Thoracic aorta (tissue), 2 donors: ENCODE data around the gene RANBP3. TPM values are rescaled to one million over a fixed set of nuclear protein-coding genes. Genes with fewer than 3 reads are reported as not detected.
A peak's percentile ranks its signal among the peaks of the same experiment; 100 is the strongest.

Experiments
- ATAC-seq: fragments of 150-250 bp; one replicate; pipeline ENCODE4 v1.8.0; 2017; ENCODE audit warnings: low read depth; ENCODE audit not compliant: insufficient number of reproducible peaks, low FRiP score
- DNase-seq: peaks from one replicate; pipeline ENCODE4 v3.0.0-alpha.2; 2020; ENCODE audit warnings: low spot score
- H3K27ac ChIP-seq, 2 donors: fragments of 200-600 bp; sonication (generic); 1 replicate in 1 of 2; 2 replicates in 1 of 2; pipeline ENCODE4 v1.5.1; 2016; ENCODE audit warnings: mild to moderate bottlenecking in 2 of 2, moderate library complexity in 2 of 2
- H3K27me3 ChIP-seq: fragments of 200-600 bp; sonication (generic); replicated peaks from 2 replicates; pipeline ENCODE4 v1.6.0; 2016; ENCODE audit warnings: mild to moderate bottlenecking; ENCODE audit not compliant: insufficient read depth
- H3K36me3 ChIP-seq: fragments of 200-600 bp; sonication (generic); one replicate; pipeline ENCODE4 v1.5.1; 2016
- H3K4me1 ChIP-seq, 2 donors: fragments of 200-600 bp; sonication (generic); 1 replicate in 1 of 2; 2 replicates in 1 of 2; pipeline versions ENCODE4 v1.5.1 to v1.6.0; 2016; ENCODE audit warnings: low read depth in 2 of 2, mild to moderate bottlenecking in 1 of 2; ENCODE audit not compliant: control insufficient read depth in 1 of 2
- H3K4me3 ChIP-seq: fragments of 200-600 bp; sonication (generic); 2 replicates; pipeline ENCODE4 v1.5.1; 2016; ENCODE audit warnings: mild to moderate bottlenecking
- H3K9me3 ChIP-seq: fragments of 200-600 bp; sonication (generic); 2 replicates; pipeline ENCODE4 v1.5.1; 2016
- total RNA-seq, 2 donors: library from RNA; depleted of rRNA; stranded (reverse); fragments of >200 nt; gene quantifications; one replicate each; pipeline versions ENCODE4 v1.1.0 to v1.2.3, GENCODE V29; 2016
- TF ChIP-seq, protein P1 (sequence below): fragments of 200-600 bp; sonication (generic); IDR thresholded peaks from one replicate; pipeline ENCODE4 v1.5.1; 2019; ENCODE audit warnings: antibody characterized with exemption

Gene RANBP3
- total RNA-seq, 2 donors from 2014 or later: 51.4 to 101 TPM

DNA sequence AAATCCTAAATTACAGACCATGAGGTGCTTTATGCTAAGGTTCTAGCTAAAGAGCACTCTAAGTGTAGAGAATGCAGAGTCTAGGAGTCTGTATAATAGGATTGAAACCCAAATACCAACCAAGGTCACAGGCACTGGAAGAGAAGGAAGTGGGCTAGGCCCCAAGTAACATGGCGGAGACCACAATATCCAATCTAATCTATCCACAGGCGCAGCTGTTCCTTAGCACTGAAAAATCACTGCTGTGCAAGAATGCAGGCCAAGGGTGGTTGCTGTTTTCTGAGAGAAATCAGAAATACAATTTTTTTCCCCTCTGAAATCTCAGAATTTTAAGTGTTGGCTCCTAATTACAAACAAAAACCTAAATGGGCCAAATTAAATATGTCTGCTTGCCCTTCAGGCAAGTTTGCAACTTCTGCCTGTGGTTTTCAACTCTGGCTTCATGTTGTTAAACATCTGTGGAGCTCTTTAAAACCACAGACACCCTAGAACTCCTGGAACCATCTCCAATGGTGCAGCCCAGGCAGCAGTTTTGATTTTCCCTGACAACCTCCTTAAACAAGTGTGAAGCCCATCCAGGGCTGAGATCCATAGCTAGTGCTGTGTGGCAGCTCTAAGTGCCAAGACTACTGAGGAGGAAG, 6.1 kb downstream of the RANBP3 start:
- H3K4me3 ChIP-seq: no peak overlapping the region
- H3K27ac ChIP-seq: no peak overlapping the region
- H3K9me3 ChIP-seq: no peaks in the 10 kb centered on the region
- H3K4me1 ChIP-seq: peaks cover 29 to 42% of the 10 kb centered on the region in 2 donors
- ATAC-seq: no peak
- TF ChIP-seq, protein P1, sequence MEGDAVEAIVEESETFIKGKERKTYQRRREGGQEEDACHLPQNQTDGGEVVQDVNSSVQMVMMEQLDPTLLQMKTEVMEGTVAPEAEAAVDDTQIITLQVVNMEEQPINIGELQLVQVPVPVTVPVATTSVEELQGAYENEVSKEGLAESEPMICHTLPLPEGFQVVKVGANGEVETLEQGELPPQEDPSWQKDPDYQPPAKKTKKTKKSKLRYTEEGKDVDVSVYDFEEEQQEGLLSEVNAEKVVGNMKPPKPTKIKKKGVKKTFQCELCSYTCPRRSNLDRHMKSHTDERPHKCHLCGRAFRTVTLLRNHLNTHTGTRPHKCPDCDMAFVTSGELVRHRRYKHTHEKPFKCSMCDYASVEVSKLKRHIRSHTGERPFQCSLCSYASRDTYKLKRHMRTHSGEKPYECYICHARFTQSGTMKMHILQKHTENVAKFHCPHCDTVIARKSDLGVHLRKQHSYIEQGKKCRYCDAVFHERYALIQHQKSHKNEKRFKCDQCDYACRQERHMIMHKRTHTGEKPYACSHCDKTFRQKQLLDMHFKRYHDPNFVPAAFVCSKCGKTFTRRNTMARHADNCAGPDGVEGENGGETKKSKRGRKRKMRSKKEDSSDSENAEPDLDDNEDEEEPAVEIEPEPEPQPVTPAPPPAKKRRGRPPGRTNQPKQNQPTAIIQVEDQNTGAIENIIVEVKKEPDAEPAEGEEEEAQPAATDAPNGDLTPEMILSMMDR: no peak
- DNase-seq: no peak
- no peaks in the 10 kb centered on the region for H3K27me3 ChIP-seq
- H3K36me3 ChIP-seq: no peaks in the 10 kb centered on the region

DNA sequence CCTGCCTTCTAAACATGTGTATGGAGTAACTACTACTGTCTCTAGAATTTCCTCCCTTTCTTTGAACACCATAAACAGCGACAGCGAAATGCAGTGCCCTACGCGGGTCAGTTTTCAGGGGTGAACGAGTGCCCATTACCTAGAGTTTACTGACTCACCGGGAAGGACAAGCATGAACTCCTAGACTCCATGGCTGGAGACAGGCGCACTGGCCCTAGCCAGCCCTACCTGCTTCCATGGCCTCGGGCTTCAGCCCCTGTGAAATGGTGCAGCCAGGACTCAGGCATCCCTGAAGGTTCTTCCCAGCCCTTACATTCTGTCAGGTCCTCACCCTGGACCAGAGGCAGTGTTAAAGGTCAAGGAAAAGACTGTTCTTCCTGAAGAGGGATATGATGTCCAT, 8.5 kb downstream of the RANBP3 start:
- no peak overlapping the region for H3K27ac ChIP-seq
- H3K9me3 ChIP-seq: no peaks in the 10 kb centered on the region
- ATAC-seq (no peak), DNase-seq (no peak)
- no peaks in the 10 kb centered on the region for H3K36me3 ChIP-seq
- TF ChIP-seq, protein P1: no peak
- H3K4me1 ChIP-seq: peaks cover 9 to 33% of the 10 kb centered on the region in 2 donors
- H3K27me3 ChIP-seq: no peaks in the 10 kb centered on the region
- H3K4me3 ChIP-seq: no peak overlapping the region

DNA sequence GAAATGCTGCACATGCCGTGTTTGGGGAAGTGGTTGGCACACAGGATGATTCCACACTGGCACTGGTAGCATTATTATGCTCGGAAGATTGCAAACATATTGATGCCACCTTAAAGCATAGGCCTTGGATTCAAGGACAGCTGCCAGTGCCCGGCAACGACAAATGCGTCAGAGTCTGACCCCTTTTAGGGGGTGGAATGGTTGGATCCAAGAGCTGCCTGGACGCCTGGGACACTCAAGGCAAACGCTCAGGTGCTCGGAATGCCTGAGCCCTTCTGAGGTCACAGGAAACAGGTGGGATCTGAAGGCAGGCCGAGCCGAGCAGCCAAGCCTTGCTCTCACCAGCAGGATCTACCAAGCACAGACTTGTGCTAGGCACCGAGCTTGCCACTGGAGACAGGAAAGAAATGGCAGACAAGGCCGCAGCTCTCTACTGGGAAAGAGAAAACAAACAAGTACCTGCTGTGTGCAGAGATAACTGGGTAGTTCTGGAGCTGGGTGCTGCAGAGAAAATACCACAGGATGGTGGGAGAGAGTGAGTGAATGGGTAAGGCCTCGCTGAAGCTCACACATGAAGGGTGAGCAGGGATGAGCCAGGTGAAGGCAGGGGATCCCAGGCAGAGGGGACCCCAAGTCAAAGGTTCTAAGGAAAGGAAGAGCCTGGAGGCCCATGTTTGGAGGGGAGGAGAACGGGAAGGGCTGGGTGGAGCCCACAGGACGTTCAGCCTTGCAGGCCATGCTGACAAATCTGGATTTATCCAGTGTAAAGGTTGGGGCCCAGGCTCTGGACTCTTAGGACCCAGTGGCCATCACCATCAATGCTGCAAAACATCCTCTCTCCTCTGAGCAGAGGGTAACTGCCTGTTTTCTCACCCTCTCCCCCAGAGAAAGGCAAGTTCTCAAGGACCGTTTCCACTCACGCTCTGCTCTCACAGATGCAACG, 9.2 kb downstream of the RANBP3 start:
- peak overlapping the region in 1 of 2 donors; percentile 36 for H3K27ac ChIP-seq
- TF ChIP-seq, protein P1: no peak
- DNase-seq: no peak

DNA sequence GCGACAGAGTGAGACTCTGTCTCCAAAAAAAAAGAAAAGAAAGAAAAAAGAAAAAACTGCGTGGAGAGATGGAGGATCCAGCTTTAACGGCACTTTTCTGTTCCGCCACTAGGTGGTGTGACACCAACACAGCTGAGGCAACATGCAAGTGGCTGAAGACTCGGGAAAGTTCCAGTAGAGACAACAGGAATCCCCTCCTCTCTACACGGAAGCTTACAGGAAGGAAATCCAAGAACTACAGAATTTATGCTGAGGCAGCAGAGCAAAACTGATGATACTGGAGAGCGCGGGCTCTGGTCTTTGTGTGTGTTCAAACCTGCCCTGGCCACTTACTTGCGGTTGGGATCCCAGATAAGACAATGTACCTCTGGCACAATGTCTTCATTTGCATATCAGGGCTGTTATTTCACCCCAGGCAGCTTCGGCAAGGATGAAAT, 9.9 kb downstream of the RANBP3 start:
- peak; percentile 66 for ATAC-seq
- H3K27ac ChIP-seq: peak overlapping the region in 1 of 2 donors; percentile 36

More for the DNA sequence above, 9.2 kb downstream of the RANBP3 start:
- Histone ChIP-seq H3K27me3 (no peaks in the 10 kb centered on the region), H3K4me3 (peak overlapping the region; percentile 31), H3K9me3 (no peaks in the 10 kb centered on the region), H3K36me3 (no peaks in the 10 kb centered on the region), H3K4me1 (peaks cover 9 to 32% of the 10 kb centered on the region in 2 donors)
- no peak for ATAC-seq

More for the DNA sequence above, 9.9 kb downstream of the RANBP3 start:
- H3K36me3 ChIP-seq: no peaks in the 10 kb centered on the region
- no peak for DNase-seq
- no peaks in the 10 kb centered on the region for H3K27me3 ChIP-seq
- TF ChIP-seq, protein P1: peak; percentile 91
- peak overlapping the region; percentile 31 for H3K4me3 ChIP-seq
- peaks cover 10 to 32% of the 10 kb centered on the region in 2 donors for H3K4me1 ChIP-seq
- no peaks in the 10 kb centered on the region for H3K9me3 ChIP-seq
